OCI-LY7 (cell line): ENCODE measurements around the gene STRADB. TPM values are rescaled to one million over a fixed set of nuclear protein-coding genes. Genes with fewer than 3 reads are reported as not detected.

ENCODE experiments used
- BruUV-seq: library from RNA; stranded (reverse); fragments of 400-500 nt; replicated peaks from 2 replicates; lab custom pipeline; 2021; lab: Mats Ljungman, UMichigan
- CTCF ChIA-PET: fragments of 300-600 bp; sonication (Branson Sonifier 250); formaldehyde crosslinking; loops from one replicate; lab custom pipeline; 2022; ENCODE audit warnings: antibody characterized with exemption; ENCODE audit not compliant: unreplicated experiment; lab: Charles Lee
- POLR2A ChIA-PET: fragments of 300-600 bp; sonication (Branson Sonifier 250); formaldehyde crosslinking; loops from one replicate; lab custom pipeline; 2022; ENCODE audit warnings: antibody characterized with exemption; lab: Charles Lee
- DNase-seq: peaks from one replicate; pipeline ENCODE4 v3.0.0-alpha.2; 2015; ENCODE audit warnings: low spot score
- H2AFZ ChIP-seq: fragments of 200-600 bp; sonication (generic), shearing (Covaris generic); 2 replicates; pipeline ENCODE4 v1.6.1; 2014; ENCODE audit warnings: mild to moderate bottlenecking, antibody characterized with exemption, low read length, moderate library complexity
- H3K27ac ChIP-seq: fragments of 200-600 bp; sonication (generic); 2 replicates; pipeline ENCODE4 v1.5.1; 2014; ENCODE audit warnings: mixed run types, low read depth, mild to moderate bottlenecking, moderate library complexity, low read length, inconsistent platforms; ENCODE audit not compliant: poor library complexity, severe bottlenecking
- H3K36me3 ChIP-seq: fragments of 200-600 bp; sonication (generic); 2 replicates; pipeline ENCODE4 v1.6.1; 2014; ENCODE audit warnings: mild to moderate bottlenecking, antibody characterized with exemption, low read length, moderate library complexity, mixed read lengths; ENCODE audit not compliant: insufficient read depth
- H3K4me1 ChIP-seq: fragments of 200-600 bp; sonication (generic); 2 replicates; pipeline ENCODE4 v1.5.1; 2014; ENCODE audit warnings: mild to moderate bottlenecking, low read length; ENCODE audit not compliant: insufficient read depth, poor library complexity, severe bottlenecking
- H3K4me2 ChIP-seq: fragments of 200-600 bp; sonication (generic); 2 replicates; pipeline ENCODE4 v1.6.1; 2014; ENCODE audit warnings: mild to moderate bottlenecking, low read length
- H3K4me3 ChIP-seq: fragments of 200-600 bp; sonication (generic); 2 replicates; pipeline ENCODE4 v1.5.1; 2014; ENCODE audit warnings: mild to moderate bottlenecking, low read depth, low read length; ENCODE audit not compliant: poor library complexity, severe bottlenecking
- H3K79me2 ChIP-seq: fragments of 200-600 bp; sonication (generic); 2 replicates; pipeline ENCODE4 v1.6.1; 2016; ENCODE audit warnings: low read depth, mild to moderate bottlenecking, low read length, moderate library complexity, mixed read lengths; ENCODE audit not compliant: insufficient read depth
- H3K9me2 ChIP-seq: fragments of 200-600 bp; sonication (generic); 2 replicates; pipeline ENCODE4 v1.6.1; 2016; ENCODE audit warnings: mild to moderate bottlenecking, low read length, mixed read lengths; ENCODE audit not compliant: insufficient read depth
- H3K9me3 ChIP-seq: fragments of 200-600 bp; sonication (generic); 2 replicates; pipeline ENCODE4 v1.6.1; 2014; ENCODE audit warnings: mild to moderate bottlenecking, mixed run types, low read length, mixed read lengths
- H4K20me1 ChIP-seq: fragments of 200-600 bp; sonication (generic); 2 replicates; pipeline ENCODE4 v1.6.1; 2014; ENCODE audit warnings: mild to moderate bottlenecking, antibody characterized with exemption, low read length, moderate library complexity, mixed read lengths; ENCODE audit not compliant: insufficient read depth
- EZH2phosphoT487 ChIP-seq: fragments of 200-600 bp; sonication (generic); IDR thresholded peaks from 2 replicates; pipeline ENCODE4 v1.6.1; 2018; ENCODE audit warnings: low read depth, borderline replicate concordance, mild to moderate bottlenecking, mixed run types, antibody characterized with exemption, low read length, moderate library complexity, mixed read lengths
- intact Hi-C: fragments of 100-400 bp; cut with micrococcal nuclease; formaldehyde crosslinking; loops from one replicate; pipeline ENCODE4 v1.10.0; 2022; ENCODE audit not compliant: unreplicated experiment
- total RNA-seq, 2 experiments: library from RNA; depleted of rRNA in 1 of 2; stranded (reverse); fragments of >200 nt in 1 of 2; shearing (Covaris generic) in 1 of 2; gene quantifications; 2 replicates each; pipeline ENCODE4 v1.2.3, GENCODE V29; 2014 to 2022
- TF ChIP-seq, protein P1 (sequence below): fragments of 200-600 bp; sonication (generic); conservative IDR thresholded peaks from 2 replicates; pipeline ENCODE4 v1.5.1; 2014; ENCODE audit warnings: mild to moderate bottlenecking, antibody characterized with exemption, low read length, moderate library complexity, mixed read lengths

Gene STRADB
- total RNA-seq, 2 experiments from 2014 or later, result 8.4 to 21.4 TPM

DNA sequence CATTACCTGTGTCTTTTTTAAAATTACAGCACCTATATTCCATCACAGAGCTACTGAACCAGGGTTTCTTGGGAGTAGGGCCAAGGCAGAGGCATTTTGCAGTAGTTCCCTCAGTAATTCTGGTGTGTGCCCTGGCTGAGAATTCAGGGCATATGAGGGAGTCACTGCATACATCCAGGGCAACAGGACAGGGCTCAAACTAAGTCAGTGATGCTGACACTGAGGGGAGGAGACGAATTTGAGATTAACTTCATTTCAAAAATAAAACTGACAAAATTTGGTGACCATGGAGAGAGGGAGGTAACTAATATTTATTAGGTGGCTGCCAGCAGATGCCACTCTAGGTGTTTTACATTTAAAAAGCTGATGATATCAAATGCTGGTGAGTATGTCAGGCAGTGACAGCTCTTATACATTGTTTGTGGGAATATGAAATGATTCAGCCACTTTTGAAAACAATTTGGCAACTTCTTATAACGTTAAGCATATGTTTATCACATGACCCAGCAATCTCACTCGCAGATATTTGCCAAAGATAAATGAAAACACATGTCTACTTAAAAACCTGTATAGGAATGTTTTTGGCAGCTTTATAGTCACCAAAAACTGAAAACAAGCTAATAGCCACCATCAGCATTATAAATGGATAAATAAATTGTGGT, 20.3 kb downstream of the STRADB start:
- no peak overlapping the region for H3K4me3 ChIP-seq
- H3K4me1 ChIP-seq, result no peaks in the 10 kb centered on the region
- TF ChIP-seq EZH2phosphoT487, result no peak
- TF ChIP-seq, protein P1, sequence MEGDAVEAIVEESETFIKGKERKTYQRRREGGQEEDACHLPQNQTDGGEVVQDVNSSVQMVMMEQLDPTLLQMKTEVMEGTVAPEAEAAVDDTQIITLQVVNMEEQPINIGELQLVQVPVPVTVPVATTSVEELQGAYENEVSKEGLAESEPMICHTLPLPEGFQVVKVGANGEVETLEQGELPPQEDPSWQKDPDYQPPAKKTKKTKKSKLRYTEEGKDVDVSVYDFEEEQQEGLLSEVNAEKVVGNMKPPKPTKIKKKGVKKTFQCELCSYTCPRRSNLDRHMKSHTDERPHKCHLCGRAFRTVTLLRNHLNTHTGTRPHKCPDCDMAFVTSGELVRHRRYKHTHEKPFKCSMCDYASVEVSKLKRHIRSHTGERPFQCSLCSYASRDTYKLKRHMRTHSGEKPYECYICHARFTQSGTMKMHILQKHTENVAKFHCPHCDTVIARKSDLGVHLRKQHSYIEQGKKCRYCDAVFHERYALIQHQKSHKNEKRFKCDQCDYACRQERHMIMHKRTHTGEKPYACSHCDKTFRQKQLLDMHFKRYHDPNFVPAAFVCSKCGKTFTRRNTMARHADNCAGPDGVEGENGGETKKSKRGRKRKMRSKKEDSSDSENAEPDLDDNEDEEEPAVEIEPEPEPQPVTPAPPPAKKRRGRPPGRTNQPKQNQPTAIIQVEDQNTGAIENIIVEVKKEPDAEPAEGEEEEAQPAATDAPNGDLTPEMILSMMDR, result no peak
- no peaks in the 10 kb centered on the region for H3K79me2 ChIP-seq
- H3K27ac ChIP-seq, result no peak overlapping the region
- H4K20me1 ChIP-seq, result no peaks in the 10 kb centered on the region
- BruUV-seq, result no TSS peak
- no peak for DNase-seq
- POLR2A ChIA-PET, result interaction anchor here (0.6 to 0.7 kb wide), 2 partner anchors 21 to 345 kb away, joined by 4 to 5 read pairs; partner anchors contain the start of genes STRADB and TRAK2
- H2AFZ ChIP-seq, result no peak overlapping the region
- intact Hi-C loops, result no loop called here
- H3K9me2 ChIP-seq, result no peaks in the 10 kb centered on the region
- no peaks in the 10 kb centered on the region for H3K9me3 ChIP-seq
- no peak overlapping the region for H3K4me2 ChIP-seq
- CTCF ChIA-PET, result no interaction called here
- H3K36me3 ChIP-seq, result no peaks in the 10 kb centered on the region; the same call in 1 of the 2 replicates

DNA sequence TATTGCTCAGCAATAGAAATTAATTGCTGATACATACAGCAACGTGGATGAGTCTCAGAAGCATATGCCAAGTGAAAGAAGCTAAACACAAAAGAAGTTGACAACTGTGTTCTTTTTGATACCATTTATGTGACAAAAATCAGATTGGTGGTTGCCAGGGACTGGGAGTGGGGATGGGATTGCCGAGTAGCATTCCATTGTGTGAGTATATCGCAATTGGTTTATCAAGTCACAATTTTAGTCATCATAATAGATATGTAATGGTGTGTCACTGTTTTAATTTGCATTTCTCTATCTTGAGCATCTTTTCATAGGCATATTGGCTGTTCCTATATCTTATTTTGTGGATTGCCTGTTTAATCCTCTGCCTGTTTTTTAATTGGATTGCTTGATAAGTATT, 20.9 kb downstream of the STRADB start:
- H3K4me3 ChIP-seq, result no peak overlapping the region

More for the DNA sequence above, 20.9 kb downstream of the STRADB start:
- TF ChIP-seq, protein P1, result no peak
- TF ChIP-seq EZH2phosphoT487, result no peak
- no peak overlapping the region for H3K27ac ChIP-seq
- H4K20me1 ChIP-seq, result no peaks in the 10 kb centered on the region
- H3K79me2 ChIP-seq, result no peaks in the 10 kb centered on the region
- no peaks in the 10 kb centered on the region for H3K4me1 ChIP-seq
- DNase-seq, result no peak
- ChIA-PET CTCF (no interaction called here), POLR2A (interaction anchor here (0.6 to 0.8 kb wide), 3 partner anchors 10 to 344 kb away, joined by 3 to 5 read pairs (median 4); partner anchors contain the start of genes STRADB and TRAK2)
- no TSS peak for BruUV-seq
- no peaks in the 10 kb centered on the region for H3K9me2 ChIP-seq
- H3K9me3 ChIP-seq, result no peaks in the 10 kb centered on the region
- H2AFZ ChIP-seq, result no peak overlapping the region
- intact Hi-C loops, result no loop called here
- H3K36me3 ChIP-seq, result no peaks in the 10 kb centered on the region; the same call in 1 of the 2 replicates
- H3K4me2 ChIP-seq, result no peak overlapping the region
